ENCODE results near the gene SPHK1.
"Not testable (repeated sequence)": the region's sequence is repeated elsewhere in the genome, so short reads cannot be mapped to it uniquely, and the experiment has no call there.

The SPHK1 gene

GRCh38 chr17:76354747-76355310, 29.6 kb upstream of the SPHK1 start:
- H3K4me3 ChIP-seq (ENCODE audit: low read depth, low read length) = peak overlapping the region; percentile 90
- TF ChIP-seq CTCF (IDR thresholded peaks at IDR 0.05; ENCODE audit: control insufficient read depth, extremely low read depth, insufficient read depth) = no peak
- no peak for DNase-seq (ENCODE audit: low read depth)

- H3K4me3 ChIP-seq (ENCODE audit: low read depth, low read length) = no peak overlapping the region
- TF ChIP-seq CTCF (IDR thresholded peaks at IDR 0.05; ENCODE audit: control insufficient read depth, extremely low read depth, insufficient read depth) = no peak
- DNase-seq (ENCODE audit: low read depth) = no peak
These were observed 27.5 kb upstream of the SPHK1 start for GRCh38 chr17:76356803-76357456.

DNA sequence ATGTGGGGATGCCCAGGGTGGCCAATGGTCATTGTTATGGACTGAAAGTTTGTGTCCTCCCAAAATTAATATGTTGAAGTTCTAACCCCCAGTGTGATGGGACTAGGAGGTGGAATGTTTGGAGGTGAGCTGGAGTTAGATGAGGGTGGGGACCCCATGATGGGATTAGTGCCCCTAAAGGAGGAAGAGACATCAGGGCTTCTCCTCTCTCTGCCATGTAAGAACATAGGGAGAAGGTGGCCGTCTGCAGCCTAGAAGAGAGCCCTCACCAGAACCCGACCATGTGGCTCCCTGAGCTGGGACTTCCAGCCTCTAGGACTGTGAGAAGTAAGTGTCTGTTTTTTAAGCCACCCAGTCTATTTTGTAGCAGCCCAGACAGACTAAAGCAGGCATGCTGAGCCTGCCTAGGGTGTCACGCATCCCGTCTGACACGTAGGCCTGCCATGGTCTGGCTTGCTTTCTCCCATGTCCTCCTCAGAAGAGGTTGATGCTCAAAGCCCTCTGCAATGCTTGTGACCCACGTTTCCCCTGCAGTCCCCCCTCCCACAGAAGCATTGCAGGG, 26.7 kb upstream of the SPHK1 start:
- no peak for DNase-seq (ENCODE audit: low read depth)
- TF ChIP-seq CTCF (IDR thresholded peaks at IDR 0.05; ENCODE audit: control insufficient read depth, extremely low read depth, insufficient read depth) = no peak
- no peak overlapping the region for H3K4me3 ChIP-seq (ENCODE audit: low read depth, low read length)

DNA sequence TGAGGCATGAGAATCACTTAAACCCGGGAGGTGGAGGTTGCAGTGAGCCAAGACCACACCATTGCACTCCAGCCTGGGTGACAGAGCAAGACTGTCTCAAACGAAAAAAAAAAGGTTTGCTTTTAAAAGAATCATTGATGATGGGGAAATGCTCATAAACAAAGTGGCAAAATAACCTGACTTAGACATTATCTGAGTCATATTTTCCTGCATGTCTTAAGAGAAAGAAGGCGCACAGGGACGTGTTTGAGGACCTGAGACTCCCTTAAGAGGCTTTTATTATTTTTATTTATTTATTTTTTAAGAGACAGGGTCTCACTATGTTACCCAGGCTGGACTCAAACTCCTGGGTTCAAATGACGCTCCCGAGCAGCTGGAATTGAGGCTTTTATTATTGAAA, 25.0 kb upstream of the SPHK1 start:
- TF ChIP-seq CTCF (IDR thresholded peaks at IDR 0.05; ENCODE audit: control insufficient read depth, extremely low read depth, insufficient read depth) = no peak
- no peak overlapping the region for H3K4me3 ChIP-seq (ENCODE audit: low read depth, low read length)
- DNase-seq (ENCODE audit: low read depth) = no peak

- DNase-seq (ENCODE audit: low read depth); H3K4me3 ChIP-seq (ENCODE audit: low read depth, low read length): not testable (repeated sequence)
These were observed 24.6 kb upstream of the SPHK1 start for GRCh38 chr17:76359776-76360175.

DNA sequence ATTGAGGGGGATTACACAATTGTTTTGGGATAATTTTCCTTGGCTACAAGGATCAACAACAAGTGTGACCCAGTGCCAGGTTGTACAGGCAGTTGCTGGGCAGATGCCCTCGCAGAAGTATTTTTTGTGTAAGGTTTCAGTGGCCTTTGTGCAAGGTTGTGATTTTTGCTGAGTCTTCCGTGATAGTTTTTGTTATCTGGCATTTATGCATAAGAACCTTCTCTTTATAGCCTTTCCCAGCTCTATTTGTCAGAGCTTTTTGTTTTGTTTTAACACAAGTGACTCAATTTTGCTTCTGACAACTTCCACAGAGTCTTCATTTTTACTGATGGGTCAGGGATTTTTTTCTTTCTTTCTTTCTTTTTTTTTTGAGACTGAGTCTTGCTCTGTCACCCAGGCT, 23.9 kb upstream of the SPHK1 start:
- no peak for TF ChIP-seq CTCF (IDR thresholded peaks at IDR 0.05; ENCODE audit: control insufficient read depth, extremely low read depth, insufficient read depth)
- H3K4me3 ChIP-seq (ENCODE audit: low read depth, low read length) = no peak overlapping the region
- DNase-seq (ENCODE audit: low read depth) = no peak

DNA sequence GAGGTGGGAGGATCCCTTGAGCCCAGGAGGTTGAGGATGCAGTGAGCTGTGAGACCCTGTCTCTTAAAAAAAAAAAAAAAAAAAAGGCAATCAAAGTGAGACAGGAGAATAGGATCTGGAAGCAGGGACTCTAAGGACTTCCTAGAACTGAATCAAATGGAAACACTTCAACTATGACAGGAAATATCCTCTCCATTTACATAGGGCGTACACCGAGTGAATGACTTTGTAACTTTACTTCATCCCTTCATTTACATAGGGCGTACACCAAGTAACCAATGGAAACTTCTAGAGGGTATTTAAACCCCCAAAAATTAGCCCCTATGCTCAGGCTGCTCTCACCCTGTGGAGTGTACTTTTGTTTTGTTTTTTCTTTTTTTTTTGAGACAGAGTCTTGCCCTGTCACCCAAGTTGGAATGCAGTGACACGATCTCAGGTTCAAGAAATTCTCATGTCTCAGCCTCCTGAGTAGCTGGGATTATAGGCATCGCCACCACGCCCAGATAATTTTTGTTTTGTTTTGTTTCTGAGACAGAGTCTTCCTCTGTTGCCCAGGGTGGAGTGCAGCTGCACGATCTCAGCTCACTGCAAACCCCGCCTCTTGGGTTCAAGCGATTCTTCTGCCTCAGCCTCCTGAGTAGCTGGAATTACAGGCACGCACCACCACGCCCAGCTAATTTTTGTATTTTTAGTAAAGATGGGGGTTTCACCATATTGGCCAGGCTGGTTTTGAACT, 21.1 kb upstream of the SPHK1 start:
- no peak overlapping the region for H3K4me3 ChIP-seq (ENCODE audit: low read depth, low read length)
- TF ChIP-seq CTCF (IDR thresholded peaks at IDR 0.05; ENCODE audit: control insufficient read depth, extremely low read depth, insufficient read depth) = no peak
- DNase-seq (ENCODE audit: low read depth) = no peak

All from LNCaP clone FGC (cell line).